ENCODE results near the gene KRI1.

- TF ChIP-seq POLR2A (IDR thresholded peaks at IDR 0.05) = no peak
- TF ChIP-seq CTCF (IDR thresholded peaks at IDR 0.05) = no peak
- TF ChIP-seq POLR2AphosphoS5 (IDR thresholded peaks at IDR 0.05; ENCODE audit: insufficient read depth in 1 of 2, low read depth in 1 of 2) = no peak
Observed at GRCh38 chr19:10557603-10558197, 8.1 kb downstream of the KRI1 start.
